GM19238 (cell line): ENCODE measurements around the gene INPP5E.
A peak's percentile ranks its signal among the peaks of the same experiment; 100 is the strongest.

Experiments
- DNase-seq: peaks from one replicate; pipeline ENCODE4 v3.0.0; 2011; ENCODE audit warnings: low spot score; ENCODE audit not compliant: insufficient read length

Gene INPP5E

GRCh38 chr9:136439481-136440408 lies at the start of gene INPP5E:
Gene INPP5E, minus strand, starts transcription at chr9:136439845. Its CDS starts 426 bp downstream, at chr9:136439419.
- DNase-seq = peak; percentile 95

- DNase-seq = peak; percentile 67
Measured at GRCh38 chr9:136488247-136489214, 48.9 kb upstream of the INPP5E start.

GRCh38 chr9:136487672-136488071 lies 48.0 kb upstream of the INPP5E start:
- no peak for DNase-seq

- no peak for DNase-seq
Measured at GRCh38 chr9:136486823-136487620, 47.4 kb upstream of the INPP5E start.

GRCh38 chr9:136486131-136486530 lies 46.5 kb upstream of the INPP5E start:
- no peak for DNase-seq

- DNase-seq = peak; percentile 66
Measured at GRCh38 chr9:136485049-136486045, 45.7 kb upstream of the INPP5E start.

GRCh38 chr9:136484153-136485048 lies 44.8 kb upstream of the INPP5E start:
- DNase-seq = no peak

- peak; percentile 97 for DNase-seq
Measured at GRCh38 chr9:136483589-136484152, 44.0 kb upstream of the INPP5E start.

GRCh38 chr9:136482793-136483588 lies 43.3 kb upstream of the INPP5E start, which contains the start of gene SEC16A:
Gene SEC16A, minus strand, starts transcription at chr9:136483040. Its CDS starts 5,425 bp downstream, at chr9:136477615.
- peak; percentile 94 for DNase-seq

GRCh38 chr9:136482046-136482792 lies 42.6 kb upstream of the INPP5E start:
- DNase-seq = no peak

- no peak for DNase-seq
Measured at GRCh38 chr9:136481558-136481957, 41.9 kb upstream of the INPP5E start.

- no peak for DNase-seq
Measured at GRCh38 chr9:136476369-136477150, 36.9 kb upstream of the INPP5E start.

GRCh38 chr9:136474974-136475865 lies 35.6 kb upstream of the INPP5E start:
- DNase-seq = no peak

- no peak for DNase-seq
Measured at GRCh38 chr9:136474021-136474640, 34.5 kb upstream of the INPP5E start.

GRCh38 chr9:136473354-136473721 lies 33.7 kb upstream of the INPP5E start:
- no peak for DNase-seq
